SJSA1 (cell line): ENCODE data around the gene C6orf47. TPM values are rescaled to one million over a fixed set of nuclear protein-coding genes. Genes with fewer than 3 reads are reported as not detected.

Source experiments
- DNase-seq, 2 experiments: peaks; one replicate each; pipeline ENCODE4 v3.0.0-alpha.2; 2015 to 2020; ENCODE audit warnings: low spot score in 2 of 2, low read depth in 1 of 2
- H3K27ac ChIP-seq: fragments of 250-450 bp; sonication (Bioruptor Pico); 2 replicates; pipeline ENCODE4 v1.5.1; 2020; ENCODE audit warnings: mild to moderate bottlenecking, moderate library complexity
- H3K27me3 ChIP-seq: fragments of 250-450 bp; sonication (Bioruptor Pico); replicated peaks from 2 replicates; pipeline ENCODE4 v1.5.1; 2020; ENCODE audit warnings: mild to moderate bottlenecking, moderate library complexity
- H3K36me3 ChIP-seq: fragments of 250-450 bp; sonication (Bioruptor Pico); 2 replicates; pipeline ENCODE4 v1.5.1; 2020; ENCODE audit warnings: mild to moderate bottlenecking
- H3K4me1 ChIP-seq: fragments of 250-450 bp; sonication (Bioruptor Pico); replicated peaks from 2 replicates; pipeline ENCODE4 v1.6.1; 2021; ENCODE audit warnings: mild to moderate bottlenecking
- H3K4me3 ChIP-seq: fragments of 250-450 bp; sonication (Bioruptor Pico); 2 replicates; pipeline ENCODE4 v1.5.1; 2020; ENCODE audit warnings: mild to moderate bottlenecking
- H3K9me3 ChIP-seq: fragments of 250-450 bp; sonication (Bioruptor Pico); replicated peaks from 2 replicates; pipeline ENCODE4 v1.5.1; 2020; ENCODE audit warnings: mild to moderate bottlenecking
- total RNA-seq: library from RNA; depleted of rRNA; stranded (reverse); fragments of >200 nt; shearing (Covaris generic); gene quantifications from 2 replicates; pipeline ENCODE4 v1.2.3, GENCODE V29; 2014

Gene C6orf47
- total RNA-seq, 1 experiment from 2014 or later, result 23.7 TPM

DNA sequence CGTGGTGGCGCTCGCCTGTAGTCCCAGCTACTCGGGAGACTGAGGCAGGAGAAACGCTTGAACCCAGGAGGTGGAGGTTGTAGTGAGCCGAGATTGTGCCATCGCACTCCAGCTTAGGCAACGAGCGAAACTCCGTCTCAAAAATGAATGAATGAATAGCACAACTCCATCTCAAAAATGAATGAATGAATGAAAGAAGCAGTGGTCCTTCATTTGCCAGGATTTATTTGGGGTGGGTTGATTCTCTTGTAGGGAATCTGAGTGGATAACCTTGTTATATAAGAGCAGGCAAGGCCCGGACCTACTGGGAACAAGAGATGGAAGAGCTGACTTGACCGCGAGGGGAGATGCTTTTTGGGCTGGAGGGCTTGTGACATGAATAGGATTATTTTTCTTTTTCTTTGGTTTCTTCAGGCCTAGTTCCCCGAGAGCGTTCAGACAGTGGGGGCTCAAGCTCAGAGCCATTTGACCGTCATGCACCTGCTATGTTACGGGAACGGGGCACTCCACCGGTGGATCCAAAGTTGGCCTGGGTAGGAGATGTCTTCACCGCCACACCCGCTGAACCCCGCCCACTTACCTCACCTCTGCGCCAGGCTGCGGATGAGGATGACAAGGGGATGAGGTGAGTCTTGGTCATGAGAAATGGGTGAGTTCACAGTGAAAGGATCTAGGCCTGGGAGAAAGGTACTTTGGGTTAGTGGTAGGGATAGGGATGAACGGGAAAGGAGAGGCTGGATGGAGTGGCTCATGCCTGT lies 30.2 kb downstream of the C6orf47 start:
- DNase-seq, result no peak
- Histone ChIP-seq H3K4me1 (no peaks in the 10 kb centered on the region), H3K27ac (no peak overlapping the region), H3K9me3 (no peaks in the 10 kb centered on the region), H3K27me3 (no peaks in the 10 kb centered on the region), H3K4me3 (no peak overlapping the region), H3K36me3 (peaks cover 99% of the 10 kb centered on the region)

- no peaks in the 10 kb centered on the region for H3K4me1 ChIP-seq
- H3K4me3 ChIP-seq, result no peak overlapping the region
- DNase-seq, result no peak
- H3K27ac ChIP-seq, result no peak overlapping the region
- no peaks in the 10 kb centered on the region for H3K27me3 ChIP-seq
- peaks cover 99% of the 10 kb centered on the region for H3K36me3 ChIP-seq
- H3K9me3 ChIP-seq, result no peaks in the 10 kb centered on the region
Observed at GRCh38 chr6:31629014-31629413, 31.6 kb downstream of the C6orf47 start.

- Histone ChIP-seq H3K4me1 (peaks cover under 1% of the 10 kb centered on the region), H3K27me3 (no peaks in the 10 kb centered on the region), H3K27ac (no peak overlapping the region), H3K36me3 (peaks cover 99% of the 10 kb centered on the region), H3K4me3 (no peak overlapping the region), H3K9me3 (no peaks in the 10 kb centered on the region)
- no peak for DNase-seq
Observed at GRCh38 chr6:31627690-31628287, 32.8 kb downstream of the C6orf47 start.

DNA sequence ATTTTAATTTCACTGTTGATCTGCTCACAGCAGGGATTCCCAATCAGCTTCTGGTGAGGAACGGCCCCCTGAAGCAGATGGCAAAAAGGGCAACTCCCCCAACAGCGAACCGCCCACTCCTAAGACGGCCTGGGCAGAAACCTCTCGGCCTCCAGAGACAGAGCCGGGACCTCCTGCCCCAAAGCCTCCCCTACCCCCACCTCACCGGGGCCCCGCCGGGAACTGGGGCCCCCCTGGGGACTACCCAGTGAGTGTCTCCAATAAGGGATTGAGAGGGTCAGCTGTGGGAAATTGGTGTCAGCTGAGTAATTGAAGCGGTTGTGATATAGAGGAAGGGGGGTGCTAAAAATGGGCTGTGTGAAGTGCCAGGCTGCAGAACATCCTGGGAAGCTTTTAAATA lies 33.6 kb downstream of the C6orf47 start:
- H3K4me3 ChIP-seq, result no peak overlapping the region
- no peaks in the 10 kb centered on the region for H3K9me3 ChIP-seq
- H3K27me3 ChIP-seq, result no peaks in the 10 kb centered on the region
- no peak for DNase-seq
- peaks cover 8% of the 10 kb centered on the region for H3K4me1 ChIP-seq
- H3K36me3 ChIP-seq, result peaks cover 99% of the 10 kb centered on the region
- H3K27ac ChIP-seq, result no peak overlapping the region

DNA sequence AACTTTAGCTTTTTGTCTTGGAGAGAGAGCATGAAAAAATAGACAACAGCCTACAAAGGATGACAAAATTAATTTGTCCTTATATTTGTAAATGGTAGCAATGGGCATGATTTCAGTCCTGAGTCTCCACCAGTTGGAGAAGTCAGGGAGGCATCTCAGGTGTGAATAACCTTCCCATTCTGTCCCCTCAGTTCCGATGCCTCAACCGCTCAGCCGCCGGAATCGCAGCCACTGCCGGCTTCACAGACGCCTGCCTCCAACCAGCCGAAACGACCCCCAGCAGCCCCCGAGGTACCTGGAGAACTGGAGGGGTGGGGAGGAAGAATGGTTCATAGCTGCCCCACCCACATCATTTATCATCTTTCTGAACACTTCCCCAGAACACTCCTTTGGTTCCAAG lies 36.5 kb downstream of the C6orf47 start:
- Histone ChIP-seq H3K27me3 (no peaks in the 10 kb centered on the region), H3K4me1 (peaks cover 8% of the 10 kb centered on the region), H3K36me3 (peaks cover 84% of the 10 kb centered on the region), H3K9me3 (no peaks in the 10 kb centered on the region), H3K27ac (no peak overlapping the region), H3K4me3 (no peak overlapping the region)
- no peak for DNase-seq

DNA sequence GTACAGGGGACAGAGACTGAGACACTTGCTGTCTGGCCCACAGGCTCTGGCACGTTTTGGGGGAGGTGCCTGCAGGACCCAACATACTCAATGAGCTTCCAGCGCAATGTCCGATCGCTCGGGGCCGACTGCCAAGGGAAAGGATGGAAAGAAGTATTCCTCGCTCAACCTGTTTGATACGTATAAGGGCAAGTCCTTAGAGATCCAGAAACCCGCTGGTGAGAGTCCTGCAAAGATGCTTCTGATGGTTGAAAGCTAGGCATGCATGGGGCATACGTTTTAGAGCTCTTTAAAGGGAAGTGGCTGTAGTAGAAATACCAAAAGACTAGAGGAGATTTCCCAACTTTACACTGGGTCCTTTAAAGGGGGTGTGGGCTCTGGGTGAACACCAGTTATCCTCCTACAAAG lies 37.9 kb downstream of the C6orf47 start:
- Histone ChIP-seq H3K9me3 (no peaks in the 10 kb centered on the region), H3K27ac (no peak overlapping the region), H3K4me3 (no peak overlapping the region), H3K4me1 (peaks cover 8% of the 10 kb centered on the region), H3K27me3 (no peaks in the 10 kb centered on the region), H3K36me3 (peaks cover 71% of the 10 kb centered on the region)
- no peak for DNase-seq

DNA sequence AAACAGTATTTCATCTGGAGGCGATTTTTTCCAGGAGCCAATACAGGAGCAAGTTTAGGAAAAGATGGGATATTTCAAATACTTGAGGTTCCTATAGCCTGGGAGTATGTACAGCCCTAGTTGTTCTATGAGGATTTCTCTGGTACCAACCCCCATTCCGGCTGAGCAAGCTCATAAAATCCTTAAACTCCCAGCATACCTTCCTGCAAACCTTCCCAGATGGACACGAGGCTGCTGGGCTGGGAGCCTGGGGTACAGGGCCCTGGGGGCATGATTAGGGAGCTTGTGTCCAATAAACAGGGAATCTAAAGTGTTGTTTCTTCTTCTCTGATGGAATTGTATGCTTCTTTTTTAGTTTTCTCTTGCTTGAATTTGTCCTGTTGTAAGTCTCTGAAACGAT lies 38.6 kb downstream of the C6orf47 start:
- Histone ChIP-seq H3K27me3 (no peaks in the 10 kb centered on the region), H3K4me1 (peaks cover 8% of the 10 kb centered on the region), H3K36me3 (peaks cover 64% of the 10 kb centered on the region), H3K9me3 (no peaks in the 10 kb centered on the region), H3K4me3 (peak overlapping the region; percentile 77), H3K27ac (no peak overlapping the region)
- DNase-seq, result peak in 1 of 2 experiments; percentile 11

GRCh38 chr6:31621320-31621939 lies 39.1 kb downstream of the C6orf47 start:
- peaks cover 58% of the 10 kb centered on the region for H3K36me3 ChIP-seq
- no peaks in the 10 kb centered on the region for H3K9me3 ChIP-seq
- H3K27me3 ChIP-seq, result no peaks in the 10 kb centered on the region
- H3K27ac ChIP-seq, result peak overlapping the region; percentile 86
- DNase-seq, result no peak
- peak overlapping the region; percentile 77 for H3K4me3 ChIP-seq
- peaks cover 8% of the 10 kb centered on the region for H3K4me1 ChIP-seq

GRCh38 chr6:31620586-31621319 lies 39.8 kb downstream of the C6orf47 start, which contains the start of gene PRRC2A:
TSS of gene PRRC2A (plus strand) at chr6:31620715. CDS start at chr6:31622790, 2,075 bp downstream.
- peak within 1 kb of the TSS; percentile 98 for H3K27ac ChIP-seq
- no peaks in the 10 kb centered on the region for H3K27me3 ChIP-seq
- peaks cover 51% of the 10 kb centered on the region for H3K36me3 ChIP-seq
- H3K4me1 ChIP-seq, result peaks cover 8% of the 10 kb centered on the region
- H3K4me3 ChIP-seq, result peak within 1 kb of the TSS; percentile 77
- DNase-seq, result peak; percentile 82 to 85
- no peaks in the 10 kb centered on the region for H3K9me3 ChIP-seq

GRCh38 chr6:31619805-31620585 lies 40.6 kb downstream of the C6orf47 start:
- H3K4me1 ChIP-seq, result peaks cover 8% of the 10 kb centered on the region
- DNase-seq, result peak; percentile 99 to 100
- H3K9me3 ChIP-seq, result no peaks in the 10 kb centered on the region
- peaks cover 44% of the 10 kb centered on the region for H3K36me3 ChIP-seq
- H3K27me3 ChIP-seq, result no peaks in the 10 kb centered on the region
- H3K4me3 ChIP-seq, result peak overlapping the region; percentile 77
- peak overlapping the region; percentile 98 for H3K27ac ChIP-seq

DNA sequence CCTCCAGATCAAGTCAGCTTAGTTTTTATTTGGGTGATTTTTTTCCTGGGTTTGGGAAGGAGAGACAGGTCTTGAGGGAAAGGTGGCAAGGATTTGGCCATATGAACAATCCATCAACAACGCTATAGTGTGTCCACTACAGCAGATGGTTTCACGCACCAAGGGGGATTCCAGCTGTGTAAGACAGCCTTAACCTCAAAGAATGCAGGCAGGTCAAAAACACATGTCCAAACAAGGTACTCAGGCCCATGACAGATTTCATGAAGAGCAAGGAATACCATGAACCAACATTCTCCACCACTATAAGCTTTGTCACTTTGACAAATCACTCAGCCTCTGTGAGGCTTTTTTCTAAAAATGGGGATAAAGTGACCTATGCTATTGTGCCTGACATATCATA lies 43.6 kb downstream of the C6orf47 start:
- no peak for DNase-seq
- H3K4me3 ChIP-seq, result no peak overlapping the region
- no peaks in the 10 kb centered on the region for H3K27me3 ChIP-seq
- no peaks in the 10 kb centered on the region; the same call in 1 of the 2 replicates for H3K4me1 ChIP-seq
- H3K36me3 ChIP-seq, result peaks cover 14% of the 10 kb centered on the region
- no peaks in the 10 kb centered on the region for H3K9me3 ChIP-seq
- H3K27ac ChIP-seq, result no peak overlapping the region

DNA sequence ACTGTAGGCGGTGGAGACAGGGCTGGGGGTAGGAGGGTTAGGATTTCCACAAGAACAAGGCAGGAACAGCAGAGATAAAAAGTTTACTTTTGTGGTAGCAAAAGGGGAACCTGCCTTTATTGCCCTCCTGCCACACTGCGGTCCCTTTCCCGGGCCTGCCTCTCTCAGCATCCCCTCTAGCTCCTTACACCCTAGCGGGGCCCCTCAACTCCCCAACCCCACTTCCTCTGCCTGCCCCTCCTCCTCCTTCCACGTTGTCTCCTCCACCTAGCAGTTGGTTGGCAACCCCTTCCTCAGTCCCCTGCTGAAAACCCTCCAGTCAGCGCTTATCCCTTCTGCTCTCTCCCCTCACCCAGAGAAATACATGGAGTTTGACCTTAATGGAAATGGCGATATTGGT lies 44.8 kb downstream of the C6orf47 start:
- H3K27me3 ChIP-seq, result no peaks in the 10 kb centered on the region
- H3K9me3 ChIP-seq, result no peaks in the 10 kb centered on the region
- DNase-seq, result no peak
- no peak overlapping the region for H3K27ac ChIP-seq
- no peak overlapping the region for H3K4me3 ChIP-seq
- H3K36me3 ChIP-seq, result peaks cover 1% of the 10 kb centered on the region
- no peaks in the 10 kb centered on the region; the same call in 1 of the 2 replicates for H3K4me1 ChIP-seq
